HepG2 (cell line): ENCODE measurements around the gene EGLN2.
"Not testable (repeated sequence)": the region's sequence is repeated elsewhere in the genome, so short reads cannot be mapped to it uniquely, and the experiment has no call there.

Experiments used
- PHF8 ChIP-seq: sonication (generic); formaldehyde crosslinking; IDR thresholded peaks from 2 replicates; pipeline ENCODE4 v1.5.0; 2020; ENCODE audit warnings: missing genetic modification reagents
- ZNF432 ChIP-seq: sonication (generic); formaldehyde crosslinking; IDR thresholded peaks from 2 replicates; pipeline ENCODE4 v1.5.0; 2020; ENCODE audit warnings: missing genetic modification reagents, mild to moderate bottlenecking, borderline replicate concordance

GRCh38 chr19:40825460-40826095 lies 26.6 kb downstream of the EGLN2 start:
- not testable (repeated sequence) for TF ChIP-seq PHF8 (CRISPR knock-in tag); ZNF432
